ENCODE results near the gene RNASEL. TPM values are rescaled to one million over a fixed set of nuclear protein-coding genes. Genes with fewer than 3 reads are reported as not detected.

The RNASEL gene
- total and polyA plus RNA-seq, 5 donors = 2.5 to 5.7 (median 5.3) TPM

GRCh38 chr1:182575540-182576149, 13.4 kb downstream of the RNASEL start:
- no peak overlapping the region for H3K4me3 ChIP-seq (ENCODE audit: low read length)
- ATAC-seq (peak in 1 of 2 donors; percentile 56), DNase-seq (no peak)
- no peaks in the 10 kb centered on the region for H3K4me1 ChIP-seq (ENCODE audit: control insufficient read depth, insufficient read depth, low read length)
- intact Hi-C loops (cut with DNase I) = no loop called here
- no peaks in the 10 kb centered on the region for H3K27me3 ChIP-seq (ENCODE audit: control insufficient read depth, insufficient read depth)
- H3K27ac ChIP-seq (ENCODE audit: low read length) = no peak overlapping the region
- 65% methylated on average over 3 of the region's 3 CpGs for WGBS
- no peaks in the 10 kb centered on the region for H3K9me3 ChIP-seq (ENCODE audit: control insufficient read depth, low read length)

- WGBS = 94% methylated on average over 4 of the region's 4 CpGs
- Histone ChIP-seq H3K27me3 (ENCODE audit: control insufficient read depth, insufficient read depth) (no peaks in the 10 kb centered on the region), H3K27ac (ENCODE audit: low read length) (no peak overlapping the region), H3K4me1 (ENCODE audit: control insufficient read depth, insufficient read depth, low read length) (no peaks in the 10 kb centered on the region), H3K4me3 (ENCODE audit: low read length) (no peak overlapping the region), H3K9me3 (ENCODE audit: control insufficient read depth, low read length) (no peaks in the 10 kb centered on the region)
- ATAC-seq = no peak
- no peak for DNase-seq
- intact Hi-C loops (cut with DNase I) = no loop called here
These were observed 14.9 kb downstream of the RNASEL start for GRCh38 chr1:182574156-182574555.

GRCh38 chr1:182570611-182570970, 18.5 kb downstream of the RNASEL start:
- Histone ChIP-seq H3K27me3 (ENCODE audit: control insufficient read depth, insufficient read depth) (no peaks in the 10 kb centered on the region), H3K9me3 (ENCODE audit: control insufficient read depth, low read length) (no peaks in the 10 kb centered on the region), H3K27ac (ENCODE audit: low read length) (no peak overlapping the region), H3K4me3 (ENCODE audit: low read length) (no peak overlapping the region), H3K4me1 (ENCODE audit: control insufficient read depth, insufficient read depth, low read length) (no peaks in the 10 kb centered on the region)
- no peak for ATAC-seq
- intact Hi-C loops (cut with DNase I) = no loop called here
- no peak for DNase-seq
- 96% methylated on average over 2 of the region's 2 CpGs for WGBS

GRCh38 chr1:182569939-182570610, 19.0 kb downstream of the RNASEL start:
- H3K27ac ChIP-seq (ENCODE audit: low read length) = no peak overlapping the region
- H3K4me1 ChIP-seq (ENCODE audit: control insufficient read depth, insufficient read depth, low read length) = no peaks in the 10 kb centered on the region
- 85% methylated on average over 6 of the region's 6 CpGs for WGBS
- no peak overlapping the region for H3K4me3 ChIP-seq (ENCODE audit: low read length)
- H3K27me3 ChIP-seq (ENCODE audit: control insufficient read depth, insufficient read depth) = no peaks in the 10 kb centered on the region
- intact Hi-C loops (cut with DNase I) = no loop called here
- no peaks in the 10 kb centered on the region for H3K9me3 ChIP-seq (ENCODE audit: control insufficient read depth, low read length)
- DNase-seq = no peak
- ATAC-seq = peak in 1 of 2 donors; percentile 11

GRCh38 chr1:182568647-182569284, 20.3 kb downstream of the RNASEL start:
- H3K4me3 ChIP-seq (ENCODE audit: low read length) = no peak overlapping the region
- no peaks in the 10 kb centered on the region for H3K4me1 ChIP-seq (ENCODE audit: control insufficient read depth, insufficient read depth, low read length)
- H3K27ac ChIP-seq (ENCODE audit: low read length) = no peak overlapping the region
- DNase-seq (no peak), ATAC-seq (no peak)
- intact Hi-C loops (cut with DNase I) = no loop called here
- H3K27me3 ChIP-seq (ENCODE audit: control insufficient read depth, insufficient read depth) = no peaks in the 10 kb centered on the region
- WGBS = 92% methylated on average over 3 of the region's 3 CpGs
- no peaks in the 10 kb centered on the region for H3K9me3 ChIP-seq (ENCODE audit: control insufficient read depth, low read length)

- Histone ChIP-seq H3K9me3 (ENCODE audit: control insufficient read depth, low read length) (no peaks in the 10 kb centered on the region), H3K4me3 (ENCODE audit: low read length) (no peak overlapping the region), H3K27me3 (ENCODE audit: control insufficient read depth, insufficient read depth) (no peaks in the 10 kb centered on the region), H3K4me1 (ENCODE audit: control insufficient read depth, insufficient read depth, low read length) (no peaks in the 10 kb centered on the region), H3K27ac (ENCODE audit: low read length) (no peak overlapping the region)
- intact Hi-C loops (cut with DNase I) = no loop called here
- DNase-seq = no peak
- no peak for ATAC-seq
- 89% methylated on average over 5 of the region's 5 CpGs for WGBS
These were observed 21.4 kb downstream of the RNASEL start for GRCh38 chr1:182567629-182568028.

GRCh38 chr1:182565537-182565936, 23.5 kb downstream of the RNASEL start:
- ATAC-seq (no peak), DNase-seq (no peak)
- Histone ChIP-seq H3K4me3 (ENCODE audit: low read length) (no peak overlapping the region), H3K27ac (ENCODE audit: low read length) (no peak overlapping the region), H3K27me3 (ENCODE audit: control insufficient read depth, insufficient read depth) (no peaks in the 10 kb centered on the region), H3K4me1 (ENCODE audit: control insufficient read depth, insufficient read depth, low read length) (no peaks in the 10 kb centered on the region), H3K9me3 (ENCODE audit: control insufficient read depth, low read length) (no peaks in the 10 kb centered on the region)
- WGBS = 82% methylated on average over 3 of the region's 3 CpGs
- intact Hi-C loops (cut with DNase I) = no loop called here

GRCh38 chr1:182564406-182565004, 24.6 kb downstream of the RNASEL start:
- no peak overlapping the region for H3K27ac ChIP-seq (ENCODE audit: low read length)
- H3K27me3 ChIP-seq (ENCODE audit: control insufficient read depth, insufficient read depth) = no peaks in the 10 kb centered on the region
- intact Hi-C loops (cut with DNase I) = no loop called here
- no peak for ATAC-seq
- no peaks in the 10 kb centered on the region for H3K4me1 ChIP-seq (ENCODE audit: control insufficient read depth, insufficient read depth, low read length)
- H3K9me3 ChIP-seq (ENCODE audit: control insufficient read depth, low read length) = no peaks in the 10 kb centered on the region
- WGBS = 67% methylated on average over 2 of the region's 2 CpGs
- no peak overlapping the region for H3K4me3 ChIP-seq (ENCODE audit: low read length)
- DNase-seq = no peak

- Histone ChIP-seq H3K9me3 (ENCODE audit: control insufficient read depth, low read length) (no peaks in the 10 kb centered on the region), H3K4me1 (ENCODE audit: control insufficient read depth, insufficient read depth, low read length) (no peaks in the 10 kb centered on the region), H3K27ac (ENCODE audit: low read length) (no peak overlapping the region), H3K27me3 (ENCODE audit: control insufficient read depth, insufficient read depth) (no peaks in the 10 kb centered on the region), H3K4me3 (ENCODE audit: low read length) (no peak overlapping the region)
- ATAC-seq = no peak
- intact Hi-C loops (cut with DNase I) = no loop called here
- no peak for DNase-seq
- 88% methylated on average over 4 of the region's 4 CpGs for WGBS
These were observed 26.0 kb downstream of the RNASEL start for GRCh38 chr1:182563095-182563494.

GRCh38 chr1:182561456-182561855, 27.6 kb downstream of the RNASEL start:
- no peaks in the 10 kb centered on the region for H3K4me1 ChIP-seq (ENCODE audit: control insufficient read depth, insufficient read depth, low read length)
- H3K4me3 ChIP-seq (ENCODE audit: low read length) = no peak overlapping the region
- no peaks in the 10 kb centered on the region for H3K27me3 ChIP-seq (ENCODE audit: control insufficient read depth, insufficient read depth)
- DNase-seq (no peak), ATAC-seq (no peak)
- H3K27ac ChIP-seq (ENCODE audit: low read length) = no peak overlapping the region
- 63% methylated on average over 4 of the region's 4 CpGs for WGBS
- H3K9me3 ChIP-seq (ENCODE audit: control insufficient read depth, low read length) = no peaks in the 10 kb centered on the region
- intact Hi-C loops (cut with DNase I) = no loop called here

GRCh38 chr1:182560392-182560984, 28.6 kb downstream of the RNASEL start:
- ATAC-seq = no peak
- Histone ChIP-seq H3K27ac (ENCODE audit: low read length) (no peak overlapping the region), H3K4me1 (ENCODE audit: control insufficient read depth, insufficient read depth, low read length) (no peaks in the 10 kb centered on the region), H3K9me3 (ENCODE audit: control insufficient read depth, low read length) (no peaks in the 10 kb centered on the region), H3K27me3 (ENCODE audit: control insufficient read depth, insufficient read depth) (no peaks in the 10 kb centered on the region), H3K4me3 (ENCODE audit: low read length) (no peak overlapping the region)
- WGBS = 65% methylated on average over 7 of the region's 7 CpGs
- intact Hi-C loops (cut with DNase I) = no loop called here
- DNase-seq = no peak
